Stimulated activated CD8-positive, alpha-beta memory T cell treated with anti-CD3 and anti-CD28 coated beads, Interleukin-4, amount 100 ng/mL, for 4 hours (primary cell): Measurements from ENCODE around the gene ZC3H12C.
"Not testable (repeated sequence)": the region's sequence is repeated elsewhere in the genome, so short reads cannot be mapped to it uniquely, and the experiment has no call there.

Experiments used
- DNase-seq, 2 donors: peaks; one replicate each; pipeline ENCODE4 v3.0.0-alpha.2; 2020; ENCODE audit warnings: low read depth in 2 of 2, low spot score in 1 of 2

Gene ZC3H12C

DNA sequence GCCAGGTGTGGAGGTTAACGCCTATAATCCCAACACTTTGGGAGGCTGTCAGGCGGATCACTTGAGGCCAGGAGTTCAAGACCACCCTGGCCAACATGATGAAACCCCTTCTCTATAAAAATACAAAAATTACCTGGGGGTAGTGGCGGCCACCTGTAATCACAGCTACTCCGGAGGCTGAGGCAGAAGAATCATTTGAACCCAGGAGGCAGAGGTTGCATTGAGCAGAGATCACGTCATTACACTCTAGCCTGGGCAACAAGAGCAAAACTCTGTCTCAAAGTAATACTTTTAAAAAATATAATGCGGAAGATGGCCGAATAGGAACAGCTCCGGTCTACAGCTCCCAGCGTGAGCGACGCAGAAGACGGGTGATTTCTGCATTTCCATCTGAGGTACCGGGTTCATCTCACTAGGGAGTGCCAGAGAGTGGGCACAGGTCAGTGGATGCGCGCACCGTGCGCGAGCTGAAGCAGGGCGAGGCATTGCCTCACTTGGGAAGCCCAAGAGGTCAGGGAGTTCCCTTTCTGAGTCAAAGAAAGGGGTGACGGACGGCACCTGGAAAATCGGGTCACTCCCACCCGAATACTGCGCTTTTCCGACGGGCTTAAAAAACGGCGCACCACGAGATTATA is 115.6 kb downstream of the ZC3H12C start:
- DNase-seq: not testable (repeated sequence)

DNA sequence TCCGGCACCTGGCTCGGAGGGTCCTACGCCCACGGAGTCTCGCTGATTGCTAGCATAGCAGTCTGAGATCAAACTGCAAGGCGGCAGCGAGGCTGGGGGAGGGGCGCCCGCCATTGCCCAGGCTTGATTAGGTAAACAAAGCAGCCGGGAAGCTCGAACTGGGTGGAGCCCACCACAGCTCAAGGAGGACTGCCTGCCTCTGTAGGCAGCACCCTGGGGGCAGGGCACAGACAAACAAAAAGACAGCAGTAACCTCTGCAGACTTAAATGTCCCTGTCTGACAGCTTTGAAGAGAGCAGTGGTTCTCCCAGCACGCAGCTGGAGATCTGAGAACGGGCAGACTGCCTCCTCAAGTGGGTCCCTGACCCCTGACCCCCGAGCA is 116.1 kb downstream of the ZC3H12C start:
- not testable (repeated sequence) for DNase-seq

DNA sequence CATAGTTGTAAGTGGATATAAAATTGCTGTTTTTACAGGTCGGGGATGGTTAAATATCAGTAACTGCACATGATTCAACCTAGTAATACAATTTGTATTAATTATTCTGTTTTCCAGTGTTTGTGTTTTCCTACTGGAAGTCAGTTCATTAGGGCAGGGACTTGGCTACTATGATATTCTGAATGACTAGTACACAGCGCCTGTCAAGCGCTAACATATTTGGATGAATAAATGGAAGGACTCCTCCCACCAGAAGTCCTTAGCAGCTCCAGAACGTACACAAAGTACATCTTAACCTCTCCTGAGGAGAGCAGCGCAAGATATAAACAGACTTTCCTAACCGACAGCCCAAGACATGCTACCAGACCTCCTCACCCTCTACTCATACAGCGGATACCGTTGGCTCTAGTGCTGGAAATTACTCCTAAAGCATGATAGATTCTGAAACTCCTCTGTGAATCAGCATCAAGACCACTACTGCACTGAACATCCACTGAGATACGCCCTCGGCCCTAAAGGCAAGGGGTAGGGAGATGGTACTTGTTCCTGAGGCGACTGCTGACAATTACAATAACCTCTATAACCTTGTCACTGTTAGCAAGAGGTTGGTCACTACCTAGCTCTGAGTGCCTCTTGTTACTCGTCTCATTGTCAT is 124.2 kb downstream of the ZC3H12C start:
- no peak for DNase-seq

DNA sequence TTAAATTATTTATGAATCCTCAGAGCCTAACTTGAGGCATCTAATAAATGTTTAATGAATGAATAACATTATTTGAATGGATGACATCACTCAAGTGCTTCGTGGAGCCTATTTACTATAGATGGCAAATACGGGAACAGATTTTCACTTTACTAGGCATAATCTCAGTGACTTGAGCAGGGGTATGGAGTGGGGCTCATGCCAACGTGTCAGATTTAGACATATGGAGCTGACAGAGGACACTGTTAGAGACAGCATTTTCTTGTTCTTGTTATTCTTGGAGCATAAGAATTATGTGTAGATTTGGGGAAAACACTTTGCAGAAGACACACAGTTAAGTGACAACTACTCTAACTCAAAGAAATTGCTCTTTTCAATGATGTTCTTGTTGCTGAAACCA is 124.7 kb downstream of the ZC3H12C start:
- DNase-seq: no peak

DNA sequence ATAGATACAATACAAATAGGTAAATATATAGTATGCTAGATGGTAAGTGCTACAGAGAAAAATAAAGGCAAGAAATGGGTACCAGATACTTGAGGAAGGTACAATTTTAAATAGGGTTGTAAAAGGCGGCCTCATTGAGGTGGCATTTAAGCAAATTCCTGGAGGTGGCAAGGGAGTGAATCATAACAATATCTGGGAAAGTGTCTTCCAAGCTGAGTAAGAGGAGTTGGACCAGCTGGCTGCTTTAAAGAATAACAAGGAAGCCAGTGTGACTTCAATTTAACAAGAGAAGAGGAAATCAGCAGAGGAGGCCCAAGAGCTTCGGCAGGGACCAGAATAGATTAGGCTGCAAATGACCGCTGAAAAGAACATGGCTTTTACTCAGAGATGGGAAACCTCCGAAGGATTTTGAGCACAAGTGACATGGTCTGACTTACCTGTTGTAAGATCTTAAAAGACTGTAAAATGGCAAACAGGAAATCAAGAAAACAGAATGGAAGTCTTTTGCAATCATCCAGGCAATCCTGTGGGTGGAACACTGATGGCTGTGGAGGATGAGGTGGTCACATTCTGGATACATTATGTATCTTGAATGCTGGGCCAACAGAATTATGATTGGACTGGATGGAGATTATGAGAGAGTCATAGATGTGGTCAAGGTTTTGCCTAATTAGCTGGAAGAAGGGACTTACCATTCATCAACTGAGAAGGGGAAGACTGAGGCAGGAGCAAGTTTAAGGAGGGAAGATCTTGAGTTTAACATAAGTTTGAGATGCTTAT is 126.0 kb downstream of the ZC3H12C start:
- DNase-seq: no peak
